ENCODE data around the gene CNIH2. TPM values are rescaled to one million over a fixed set of nuclear protein-coding genes. Genes with fewer than 3 reads are reported as not detected.
"Not testable (repeated sequence)": the region's sequence is repeated elsewhere in the genome, so short reads cannot be mapped to it uniquely, and the experiment has no call there.

The CNIH2 gene
- total and polyA plus RNA-seq, 4 donors = 1.1 to 3.4 (median 1.5) TPM

GRCh38 chr11:66274219-66274618 lies 3.8 kb upstream of the CNIH2 start:
- Histone ChIP-seq H3K9me3 (ENCODE audit: control insufficient read depth in 4 of 4, insufficient read depth in 3 of 4, low read length in 3 of 4) (no peaks in the 10 kb centered on the region), H3K9ac (ENCODE audit: insufficient read depth in 1 of 2, low read length in 2 of 2) (no peak overlapping the region), H3K4me3 (no peak overlapping the region), H3K27ac (ENCODE audit: low read depth in 1 of 2, low read length in 1 of 2) (no peak overlapping the region), H3K27me3 (ENCODE audit: control insufficient read depth in 3 of 3, insufficient read depth in 3 of 3, low read length in 2 of 3) (peaks cover 0 to 2% (median 0%) of the 10 kb centered on the region in 3 donors), H3K4me1 (ENCODE audit: control insufficient read depth in 5 of 5, insufficient read depth in 5 of 5, low read length in 5 of 5) (peaks cover 0 to 6% (median 2%) of the 10 kb centered on the region in 5 donors), H3K36me3 (ENCODE audit: control insufficient read depth in 4 of 4, insufficient read depth in 4 of 4, low read length in 4 of 4) (peaks cover 5 to 50% (median 36%) of the 10 kb centered on the region in 4 donors)
- WGBS, 2 donors = 84 to 100% methylated on average over 1 of the region's 1 CpG
- TF ChIP-seq, protein P1, sequence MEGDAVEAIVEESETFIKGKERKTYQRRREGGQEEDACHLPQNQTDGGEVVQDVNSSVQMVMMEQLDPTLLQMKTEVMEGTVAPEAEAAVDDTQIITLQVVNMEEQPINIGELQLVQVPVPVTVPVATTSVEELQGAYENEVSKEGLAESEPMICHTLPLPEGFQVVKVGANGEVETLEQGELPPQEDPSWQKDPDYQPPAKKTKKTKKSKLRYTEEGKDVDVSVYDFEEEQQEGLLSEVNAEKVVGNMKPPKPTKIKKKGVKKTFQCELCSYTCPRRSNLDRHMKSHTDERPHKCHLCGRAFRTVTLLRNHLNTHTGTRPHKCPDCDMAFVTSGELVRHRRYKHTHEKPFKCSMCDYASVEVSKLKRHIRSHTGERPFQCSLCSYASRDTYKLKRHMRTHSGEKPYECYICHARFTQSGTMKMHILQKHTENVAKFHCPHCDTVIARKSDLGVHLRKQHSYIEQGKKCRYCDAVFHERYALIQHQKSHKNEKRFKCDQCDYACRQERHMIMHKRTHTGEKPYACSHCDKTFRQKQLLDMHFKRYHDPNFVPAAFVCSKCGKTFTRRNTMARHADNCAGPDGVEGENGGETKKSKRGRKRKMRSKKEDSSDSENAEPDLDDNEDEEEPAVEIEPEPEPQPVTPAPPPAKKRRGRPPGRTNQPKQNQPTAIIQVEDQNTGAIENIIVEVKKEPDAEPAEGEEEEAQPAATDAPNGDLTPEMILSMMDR (IDR thresholded peaks at IDR 0.05; ENCODE audit: control extremely low read depth, extremely low read depth) = no peak
- ATAC-seq (ENCODE audit: insufficient read depth, low FRiP score) (no peak), DNase-seq (no peak)

GRCh38 chr11:66275396-66275795 lies 2.6 kb upstream of the CNIH2 start:
- Histone ChIP-seq H3K9me3 (ENCODE audit: control insufficient read depth in 4 of 4, insufficient read depth in 3 of 4, low read length in 3 of 4) (no peaks in the 10 kb centered on the region), H3K9ac (ENCODE audit: insufficient read depth in 1 of 2, low read length in 2 of 2) (no peak overlapping the region), H3K36me3 (ENCODE audit: control insufficient read depth in 4 of 4, insufficient read depth in 4 of 4, low read length in 4 of 4) (peaks cover 5 to 50% (median 35%) of the 10 kb centered on the region in 4 donors), H3K4me1 (ENCODE audit: control insufficient read depth in 5 of 5, insufficient read depth in 5 of 5, low read length in 5 of 5) (peaks cover 0 to 7% (median 0%) of the 10 kb centered on the region in 5 donors), H3K27ac (ENCODE audit: low read depth in 1 of 2, low read length in 1 of 2) (no peak overlapping the region), H3K4me3 (no peak overlapping the region), H3K27me3 (ENCODE audit: control insufficient read depth in 3 of 3, insufficient read depth in 3 of 3, low read length in 2 of 3) (peaks cover 0 to 2% (median 0%) of the 10 kb centered on the region in 3 donors)
- TF ChIP-seq, protein P1 (IDR thresholded peaks at IDR 0.05; ENCODE audit: control extremely low read depth, extremely low read depth) = no peak
- WGBS, 2 donors = 93 to 95% methylated on average over 8 of the region's 8 CpGs
- DNase-seq (no peak), ATAC-seq (ENCODE audit: insufficient read depth, low FRiP score) (no peak)

GRCh38 chr11:66275984-66276612 lies 1.9 kb upstream of the CNIH2 start:
- no peak for ATAC-seq (ENCODE audit: insufficient read depth, low FRiP score)
- H3K4me3 ChIP-seq = no peak overlapping the region
- DNase-seq = no peak
- H3K4me1 ChIP-seq (ENCODE audit: control insufficient read depth in 5 of 5, insufficient read depth in 5 of 5, low read length in 5 of 5) = peaks cover 0 to 8% (median 0%) of the 10 kb centered on the region in 5 donors
- H3K36me3 ChIP-seq (ENCODE audit: control insufficient read depth in 4 of 4, insufficient read depth in 4 of 4, low read length in 4 of 4) = peaks cover 5 to 50% (median 33%) of the 10 kb centered on the region in 4 donors
- WGBS, 2 donors = 91 to 94% methylated on average over 14 of the region's 14 CpGs
- H3K9me3 ChIP-seq (ENCODE audit: control insufficient read depth in 4 of 4, insufficient read depth in 3 of 4, low read length in 3 of 4) = no peaks in the 10 kb centered on the region
- no peak overlapping the region for H3K9ac ChIP-seq (ENCODE audit: insufficient read depth in 1 of 2, low read length in 2 of 2)
- peaks cover 0 to 2% (median 0%) of the 10 kb centered on the region in 3 donors for H3K27me3 ChIP-seq (ENCODE audit: control insufficient read depth in 3 of 3, insufficient read depth in 3 of 3, low read length in 2 of 3)
- no peak overlapping the region for H3K27ac ChIP-seq (ENCODE audit: low read depth in 1 of 2, low read length in 1 of 2)
- TF ChIP-seq, protein P1 (IDR thresholded peaks at IDR 0.05; ENCODE audit: control extremely low read depth, extremely low read depth) = no peak

GRCh38 chr11:66276619-66277018 lies 1.4 kb upstream of the CNIH2 start:
- not testable (repeated sequence) for H3K4me3 ChIP-seq

GRCh38 chr11:66277064-66277463 lies 911 bp upstream of the CNIH2 start:
- not testable (repeated sequence) for DNase-seq; H3K9me3 ChIP-seq (ENCODE audit: control insufficient read depth in 4 of 4, insufficient read depth in 3 of 4, low read length in 3 of 4); ATAC-seq (ENCODE audit: insufficient read depth, low FRiP score); H3K4me3 ChIP-seq; H3K4me1 ChIP-seq (ENCODE audit: control insufficient read depth in 5 of 5, insufficient read depth in 5 of 5, low read length in 5 of 5); H3K27me3 ChIP-seq (ENCODE audit: control insufficient read depth in 3 of 3, insufficient read depth in 3 of 3, low read length in 2 of 3); H3K27ac ChIP-seq (ENCODE audit: low read depth in 1 of 2, low read length in 1 of 2); H3K9ac ChIP-seq (ENCODE audit: insufficient read depth in 1 of 2, low read length in 2 of 2)
- H3K36me3 ChIP-seq (ENCODE audit: control insufficient read depth in 4 of 4, insufficient read depth in 4 of 4, low read length in 4 of 4) = peaks cover 5 to 45% (median 28%) of the 10 kb centered on the region in 4 donors
- 35 to 63% methylated on average over 3 to 4 of the region's 4 CpGs for WGBS, 2 donors

More at GRCh38 chr11:66276619-66277018, 1.4 kb upstream of the CNIH2 start:
- H3K9ac ChIP-seq (ENCODE audit: insufficient read depth in 1 of 2, low read length in 2 of 2); H3K4me1 ChIP-seq (ENCODE audit: control insufficient read depth in 5 of 5, insufficient read depth in 5 of 5, low read length in 5 of 5); H3K27me3 ChIP-seq (ENCODE audit: control insufficient read depth in 3 of 3, insufficient read depth in 3 of 3, low read length in 2 of 3); DNase-seq; H3K9me3 ChIP-seq (ENCODE audit: control insufficient read depth in 4 of 4, insufficient read depth in 3 of 4, low read length in 3 of 4); ATAC-seq (ENCODE audit: insufficient read depth, low FRiP score); H3K27ac ChIP-seq (ENCODE audit: low read depth in 1 of 2, low read length in 1 of 2): not testable (repeated sequence)
- WGBS, 2 donors = 83 to 86% methylated on average over 12 to 13 of the region's 13 CpGs
- H3K36me3 ChIP-seq (ENCODE audit: control insufficient read depth in 4 of 4, insufficient read depth in 4 of 4, low read length in 4 of 4) = peaks cover 5 to 49% (median 32%) of the 10 kb centered on the region in 4 donors
